ENCODE data around the gene CST8.

CST8 gene

GRCh38 chr20:23524146-23524545 is 33.2 kb downstream of the CST8 start:
- no peak for DNase-seq (ENCODE audit: low read depth)

- no peak for DNase-seq (ENCODE audit: low read depth)
Observed at GRCh38 chr20:23526850-23527249, 35.9 kb downstream of the CST8 start.

GRCh38 chr20:23528867-23529431 is 38.0 kb downstream of the CST8 start:
- no peak for DNase-seq (ENCODE audit: low read depth)

- no peak for DNase-seq (ENCODE audit: low read depth)
Observed at GRCh38 chr20:23530937-23531567, 40.1 kb downstream of the CST8 start.

- no peak for DNase-seq (ENCODE audit: low read depth)
Observed at GRCh38 chr20:23532533-23532932, 41.6 kb downstream of the CST8 start.

- DNase-seq (ENCODE audit: low read depth) = no peak
Observed at GRCh38 chr20:23533161-23533560, 42.2 kb downstream of the CST8 start.

GRCh38 chr20:23534801-23535593 is 44.1 kb downstream of the CST8 start:
- no peak for DNase-seq (ENCODE audit: low read depth)

- no peak for DNase-seq (ENCODE audit: low read depth)
Observed at GRCh38 chr20:23536328-23536974, 45.5 kb downstream of the CST8 start.

GRCh38 chr20:23537030-23537429 is 46.1 kb downstream of the CST8 start:
- DNase-seq (ENCODE audit: low read depth) = no peak

GRCh38 chr20:23540624-23541023 is 49.7 kb downstream of the CST8 start:
- DNase-seq (ENCODE audit: low read depth) = no peak

- no peak for DNase-seq (ENCODE audit: low read depth)
Observed at GRCh38 chr20:23541330-23541729, 50.4 kb downstream of the CST8 start.

GRCh38 chr20:23541776-23542175 is 50.9 kb downstream of the CST8 start:
- DNase-seq (ENCODE audit: low read depth) = no peak

- no peak for DNase-seq (ENCODE audit: low read depth)
Observed at GRCh38 chr20:23542801-23543200, 51.9 kb downstream of the CST8 start.

GRCh38 chr20:23544133-23544532 is 53.2 kb downstream of the CST8 start:
- no peak for DNase-seq (ENCODE audit: low read depth)

Data from activated T-helper 9 cell treated with anti-CD3 and anti-CD28 coated beads, Interleukin-2, amount 50 U/mL, for 16 hours (primary cell).